Body of pancreas (tissue), 4 donors: ENCODE data around the gene GOSR1. TPM values are rescaled to one million over a fixed set of nuclear protein-coding genes. Genes with fewer than 3 reads are reported as not detected.
A peak's percentile ranks its signal among the peaks of the same experiment; 100 is the strongest.

Experiments
- ATAC-seq: fragments of 150-250 bp; one replicate; pipeline ENCODE4 v1.9.1; 2016
- DNase-seq, 4 donors: peaks; one replicate each; pipeline ENCODE4 v3.0.0-alpha.2; 2019
- H3K27ac ChIP-seq, 4 donors: fragments of 200-600 bp; sonication (generic); 1 replicate in 3 of 4; 2 replicates in 1 of 4; pipeline versions ENCODE4 v1.5.1 to v1.6.1; 2016 to 2019; ENCODE audit warnings: mild to moderate bottlenecking in 1 of 4, mixed read lengths in 1 of 4, moderate library complexity in 1 of 4
- H3K27me3 ChIP-seq, 2 donors: fragments of 200-600 bp; sonication (generic); one replicate each; pipeline ENCODE4 v1.6.0; 2016; ENCODE audit warnings: mild to moderate bottlenecking in 1 of 2
- H3K36me3 ChIP-seq, 2 donors: fragments of 200-600 bp; sonication (generic); replicated peaks in 1 of 2; 2 replicates each; pipeline ENCODE4 v1.5.1; 2016; ENCODE audit warnings: low read depth in 2 of 2; ENCODE audit not compliant: insufficient read depth in 1 of 2
- H3K4me1 ChIP-seq: fragments of 200-600 bp; sonication (generic); one replicate; pipeline ENCODE4 v1.6.0; 2016
- H3K4me3 ChIP-seq, 2 donors: fragments of 200-600 bp; sonication (generic); 1 replicate in 1 of 2; 2 replicates in 1 of 2; pipeline ENCODE4 v1.5.1; 2016 to 2019
- H3K9me3 ChIP-seq, 3 donors: fragments of 200-600 bp; sonication (generic); 1 replicate in 2 of 3; 2 replicates in 1 of 3; pipeline ENCODE4 v1.5.1; 2016
- CTCF ChIP-seq, 7 experiments: fragments of 450-650 bp in 4 of 7; fragments of 200-600 bp in 3 of 7; sonication (generic) in 3 of 7; IDR thresholded peaks; one replicate each; pipeline ENCODE4 v1.5.1; 2016 to 2019; ENCODE audit warnings: antibody characterized with exemption in 7 of 7
- POLR2A ChIP-seq, 3 donors: fragments of 450-650 bp; IDR thresholded peaks; one replicate each; pipeline ENCODE4 v1.6.1; 2016; ENCODE audit warnings: antibody characterized with exemption in 3 of 3, mild to moderate bottlenecking in 2 of 3
- WGBS, 2 donors: methylation state at CpG; one replicate each; pipeline ENCODE4 v1.1.5; 2017; 5-methylcytosine and 5-hydroxymethylcytosine counted together
- intact Hi-C: fragments of 100-400 bp; cut with DNase I; formaldehyde crosslinking; loops from one replicate; pipeline ENCODE4 v1.15.1; 2023
- total RNA-seq, 2 donors: library from RNA; depleted of rRNA; stranded (reverse); fragments of >200 nt; gene quantifications; one replicate each; pipeline ENCODE4 v1.1.0, GENCODE V29; 2016

Gene GOSR1
- total RNA-seq = 10 to 100 TPM; 20.8 to 24.1 TPM

DNA sequence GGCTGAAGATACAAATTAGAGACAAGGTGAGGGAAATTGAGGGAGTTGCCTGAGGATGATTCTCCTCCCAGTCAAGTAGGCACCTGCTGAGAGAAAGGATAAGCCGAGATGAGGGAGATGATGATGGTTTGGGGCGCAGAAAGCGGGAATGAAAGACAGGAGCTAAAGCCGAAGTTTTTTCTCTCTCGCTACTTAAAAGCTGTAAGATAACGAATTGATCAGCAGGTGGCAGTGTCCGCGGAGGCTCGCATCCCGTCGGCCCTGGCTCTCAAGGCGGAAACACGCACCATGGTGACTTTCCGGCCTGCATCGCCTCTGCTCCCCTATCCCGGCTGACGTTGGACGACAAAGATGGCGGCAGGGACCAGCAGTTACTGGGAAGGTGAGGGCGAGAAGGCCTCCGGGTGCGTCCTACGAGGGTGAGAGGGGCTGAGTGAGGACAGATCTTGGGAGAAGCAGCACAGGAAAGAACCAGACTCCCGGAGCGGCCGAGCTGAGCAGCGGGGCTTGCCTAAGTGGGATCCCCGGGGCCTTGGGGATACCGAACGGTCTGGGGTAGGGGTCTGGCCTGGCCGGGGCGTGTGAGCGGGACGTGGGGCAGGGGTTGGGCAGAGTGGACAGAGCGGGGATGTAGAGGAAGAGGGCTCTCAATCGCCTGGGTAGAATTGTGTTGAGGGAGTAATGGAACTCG lies at the start of gene GOSR1:
Gene GOSR1 (plus strand): TSS at position 326 of the 691 bp plus-strand sequence. CDS start 26 bp downstream, at position 352.
- Histone ChIP-seq H3K4me3 (peak within 1 kb of the TSS; percentile 46 to 83), H3K9me3 (no peaks in the 10 kb centered on the region), H3K4me1 (peaks cover 12% of the 10 kb centered on the region), H3K27me3 (no peaks in the 10 kb centered on the region), H3K27ac (peak within 1 kb of the TSS; percentile 83 to 93 (median 88)), H3K36me3 (no peaks in the 10 kb centered on the region)
- intact Hi-C loops = no loop called here
- DNase-seq (peak; percentile 94 to 96 (median 96)), ATAC-seq (peak; percentile 100)
- 0% methylated on average over 29 to 37 of the region's 37 CpGs for WGBS, 2 donors
- TF ChIP-seq CTCF (IDR thresholded peaks at IDR 0.05) (peak; percentile 67 to 94 (median 89)), POLR2A (IDR thresholded peaks at IDR 0.05) (peak; percentile 64 to 96 (median 89))

GRCh38 chr17:30427611-30428010 lies 49.6 kb upstream of the GOSR1 start:
- no peak for DNase-seq
- no peak overlapping the region for H3K4me3 ChIP-seq
- H3K27me3 ChIP-seq = no peaks in the 10 kb centered on the region
- ATAC-seq = no peak
- intact Hi-C loops = no loop called here
- H3K27ac ChIP-seq = no peak overlapping the region
- H3K9me3 ChIP-seq = no peaks in the 10 kb centered on the region
- no peaks in the 10 kb centered on the region for H3K4me1 ChIP-seq
- H3K36me3 ChIP-seq = peaks cover 0 to 17% of the 10 kb centered on the region in 2 donors
- WGBS, 2 donors = 91 to 100% methylated on average over 1 of the region's 1 CpG
- TF ChIP-seq POLR2A (IDR thresholded peaks at IDR 0.05) (no peak), CTCF (IDR thresholded peaks at IDR 0.05) (no peak)

DNA sequence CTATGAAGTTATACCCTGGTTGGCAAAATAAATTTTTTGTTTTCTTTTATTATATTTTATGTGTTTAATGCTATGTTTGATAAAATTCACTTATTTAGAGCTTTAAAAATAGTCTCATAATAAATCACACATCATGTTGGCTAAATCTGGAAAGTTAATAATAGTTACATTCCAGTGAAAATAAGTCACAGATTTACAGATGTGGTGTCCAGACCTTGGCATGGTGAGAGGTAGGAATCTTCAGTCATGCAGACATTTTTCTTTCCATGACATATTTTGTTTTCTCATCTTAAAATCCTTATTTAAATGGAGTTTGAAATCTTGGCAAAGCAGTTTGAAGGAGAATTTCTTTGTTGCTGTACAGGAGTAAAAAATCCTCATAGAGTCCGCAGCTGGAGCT lies 48.1 kb upstream of the GOSR1 start:
- no peak overlapping the region for H3K4me3 ChIP-seq
- DNase-seq = no peak
- H3K9me3 ChIP-seq = no peaks in the 10 kb centered on the region
- H3K4me1 ChIP-seq = no peaks in the 10 kb centered on the region
- WGBS, 2 donors = 88 to 97% methylated on average over 1 of the region's 1 CpG
- peaks cover 0 to 12% of the 10 kb centered on the region in 2 donors for H3K36me3 ChIP-seq
- TF ChIP-seq CTCF (IDR thresholded peaks at IDR 0.05) (no peak), POLR2A (IDR thresholded peaks at IDR 0.05) (no peak)
- intact Hi-C loops = no loop called here
- H3K27ac ChIP-seq = no peak overlapping the region
- H3K27me3 ChIP-seq = no peaks in the 10 kb centered on the region
- ATAC-seq = no peak

- Histone ChIP-seq H3K4me1 (no peaks in the 10 kb centered on the region), H3K9me3 (no peaks in the 10 kb centered on the region), H3K36me3 (peaks cover 0 to 8% of the 10 kb centered on the region in 2 donors), H3K27me3 (no peaks in the 10 kb centered on the region), H3K4me3 (no peak overlapping the region), H3K27ac (no peak overlapping the region)
- ATAC-seq = no peak
- intact Hi-C loops = no loop called here
- 87 to 88% methylated on average over 1 of the region's 1 CpG for WGBS, 2 donors
- TF ChIP-seq CTCF (IDR thresholded peaks at IDR 0.05) = no peak
- no peak for TF ChIP-seq POLR2A (IDR thresholded peaks at IDR 0.05)
- peak in 2 of 4 donors; percentile 26 to 40 for DNase-seq
These were observed 43.7 kb upstream of the GOSR1 start for GRCh38 chr17:30433514-30433913.

GRCh38 chr17:30436729-30437128 lies 40.5 kb upstream of the GOSR1 start:
- ATAC-seq (no peak), DNase-seq (no peak)
- Histone ChIP-seq H3K4me3 (no peak overlapping the region), H3K36me3 (peaks cover 0 to 5% of the 10 kb centered on the region in 2 donors), H3K27me3 (no peaks in the 10 kb centered on the region), H3K9me3 (no peaks in the 10 kb centered on the region), H3K4me1 (no peaks in the 10 kb centered on the region), H3K27ac (no peak overlapping the region)
- intact Hi-C loops = no loop called here
- TF ChIP-seq CTCF (IDR thresholded peaks at IDR 0.05) = no peak
- TF ChIP-seq POLR2A (IDR thresholded peaks at IDR 0.05) = no peak
